GM19438 (cell line): ENCODE data around the gene PSMB3.
"Not testable (repeated sequence)": the region's sequence is repeated elsewhere in the genome, so short reads cannot be mapped to it uniquely, and the experiment has no call there.

Experiments
- ATAC-seq: cut with Tn5 transposase; IDR thresholded peaks from one replicate; pipeline ENCODE4 v1.9.1; 2021; ENCODE audit warnings: low read depth; ENCODE audit not compliant: unreplicated experiment

PSMB3 gene

DNA sequence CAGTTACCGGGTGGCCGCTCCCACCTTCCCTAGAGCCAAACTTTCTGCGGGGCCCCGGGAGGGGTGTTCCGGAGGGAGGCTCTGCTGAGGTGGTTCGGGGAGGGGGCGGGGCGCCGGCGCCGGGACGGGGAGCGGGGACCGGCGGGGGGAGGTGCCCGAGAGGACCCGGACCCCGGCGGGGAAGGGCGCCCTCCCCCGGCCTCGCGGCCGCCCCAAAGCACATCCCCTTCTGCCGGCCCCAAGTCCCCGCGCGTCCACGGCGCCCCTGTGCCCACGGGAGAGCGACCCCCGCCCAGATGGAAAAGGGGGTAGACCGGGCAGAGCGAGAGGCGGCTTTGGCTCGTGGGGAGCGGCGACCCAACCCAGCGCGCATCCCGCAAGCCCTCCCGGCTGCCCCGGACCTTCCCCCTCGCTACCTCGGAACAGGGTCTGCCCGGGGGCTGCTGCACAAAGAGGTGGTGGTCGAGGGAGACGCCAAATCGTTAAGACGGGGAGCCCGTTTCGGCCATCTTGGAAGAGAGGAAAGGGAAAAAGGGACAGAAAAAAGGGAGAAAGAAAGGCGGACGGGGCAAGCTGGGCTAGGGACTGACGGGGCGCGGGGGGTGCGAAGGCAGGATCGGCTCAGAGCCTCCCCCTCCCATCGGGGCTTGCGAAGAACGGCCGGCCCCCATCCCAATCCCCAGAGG, 4.9 kb upstream of the PSMB3 start:
- ATAC-seq = no peak

- no peak for ATAC-seq
These were observed 4.2 kb upstream of the PSMB3 start, which contains the start of gene PCGF2 for GRCh38 chr17:38748149-38748891. Gene PCGF2, minus strand, starts transcription at chr17:38748336. Its CDS starts 7,934 bp downstream, at chr17:38740402.

DNA sequence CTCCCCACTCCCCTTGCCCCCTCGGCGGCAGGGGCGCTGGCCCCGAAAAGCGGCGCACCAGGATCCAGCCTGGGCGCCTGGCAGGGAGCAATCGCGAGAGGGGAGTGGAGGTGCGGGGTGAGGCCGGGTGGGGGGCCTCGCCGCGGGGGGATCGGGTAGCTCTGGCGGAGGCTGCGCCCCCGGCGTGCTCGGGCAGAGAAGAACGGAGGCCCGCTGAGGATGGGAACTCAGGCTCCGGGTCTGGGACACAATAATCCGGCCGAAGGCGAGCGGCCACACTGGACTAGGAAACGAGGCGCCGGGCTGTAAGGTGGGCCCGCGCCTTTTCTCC, 3.7 kb upstream of the PSMB3 start:
- no peak for ATAC-seq

GRCh38 chr17:38749223-38750043, 3.1 kb upstream of the PSMB3 start:
- ATAC-seq = no peak

GRCh38 chr17:38750044-38750311, 2.6 kb upstream of the PSMB3 start:
- ATAC-seq = no peak

DNA sequence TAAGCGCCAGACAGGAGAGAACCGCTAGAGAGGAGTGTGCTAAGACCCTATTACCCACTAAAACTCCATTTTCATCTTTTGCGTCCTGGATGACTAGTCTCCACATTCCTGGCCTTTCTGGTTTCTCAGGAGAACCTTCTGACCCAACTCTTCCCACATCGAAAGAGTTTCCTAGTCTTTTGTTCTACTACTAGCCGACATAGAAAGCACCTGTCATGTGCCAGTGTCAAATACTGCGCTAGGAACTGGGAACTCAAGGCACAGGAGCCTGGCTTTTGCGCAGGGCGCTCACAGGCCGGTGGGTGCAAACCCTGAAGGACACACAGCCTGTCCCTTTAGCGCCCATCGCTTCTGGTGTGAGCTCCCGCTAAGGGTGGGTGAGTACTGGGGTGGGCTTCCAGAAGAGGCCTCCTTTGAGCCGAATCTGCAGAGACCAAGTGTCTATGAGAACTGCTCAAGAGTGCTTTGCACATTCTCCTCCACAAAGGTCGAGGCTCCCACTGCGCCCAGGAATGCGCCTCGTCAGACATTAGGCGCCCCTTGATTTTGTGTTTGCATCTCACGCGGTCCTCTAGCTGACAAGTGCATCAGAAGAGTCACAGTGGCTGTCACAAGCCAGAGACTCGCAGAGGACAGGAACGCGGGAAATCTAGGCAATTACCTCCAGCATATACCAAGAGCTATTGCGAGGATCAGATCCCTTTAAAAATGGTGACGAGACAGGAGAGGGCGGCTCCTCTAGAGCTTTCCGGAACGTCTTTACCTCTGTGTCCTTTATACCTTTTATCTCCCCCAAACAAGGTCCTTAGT, 2.0 kb upstream of the PSMB3 start:
- ATAC-seq = no peak

DNA sequence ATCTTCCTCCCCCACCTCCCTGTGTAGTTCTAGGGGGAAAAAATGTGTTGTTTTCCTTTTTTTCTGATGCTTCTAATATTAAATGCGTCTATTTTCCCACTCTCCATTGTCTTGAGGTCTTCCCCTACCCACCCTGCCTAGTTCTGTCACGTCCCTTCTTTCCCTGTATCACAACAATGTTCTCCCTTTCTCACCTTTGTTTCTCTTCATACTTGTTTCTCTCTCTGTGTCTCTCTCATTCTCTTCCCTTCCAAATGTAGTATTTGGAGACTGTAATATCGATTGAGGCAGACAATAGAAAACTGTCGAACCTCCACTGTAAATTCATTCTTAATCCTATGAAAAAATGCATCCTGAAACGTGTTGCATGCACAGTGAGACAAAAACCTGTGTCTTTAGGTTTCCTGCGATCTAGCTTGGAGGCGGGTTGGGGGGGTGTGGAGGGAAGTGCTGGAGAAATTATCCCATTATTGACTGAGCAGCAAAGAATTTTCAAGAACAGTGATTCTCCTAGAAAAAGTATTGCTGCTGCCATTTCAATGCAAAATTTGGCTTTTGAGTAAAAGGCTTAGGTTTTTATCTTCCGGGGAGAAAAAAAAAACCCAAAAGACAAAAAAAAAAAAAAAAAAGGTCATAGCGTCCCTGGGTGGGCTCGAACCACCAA, 1.3 kb upstream of the PSMB3 start:
- ATAC-seq = no peak

GRCh38 chr17:38751808-38752307, 683 bp upstream of the PSMB3 start:
- no peak for ATAC-seq

DNA sequence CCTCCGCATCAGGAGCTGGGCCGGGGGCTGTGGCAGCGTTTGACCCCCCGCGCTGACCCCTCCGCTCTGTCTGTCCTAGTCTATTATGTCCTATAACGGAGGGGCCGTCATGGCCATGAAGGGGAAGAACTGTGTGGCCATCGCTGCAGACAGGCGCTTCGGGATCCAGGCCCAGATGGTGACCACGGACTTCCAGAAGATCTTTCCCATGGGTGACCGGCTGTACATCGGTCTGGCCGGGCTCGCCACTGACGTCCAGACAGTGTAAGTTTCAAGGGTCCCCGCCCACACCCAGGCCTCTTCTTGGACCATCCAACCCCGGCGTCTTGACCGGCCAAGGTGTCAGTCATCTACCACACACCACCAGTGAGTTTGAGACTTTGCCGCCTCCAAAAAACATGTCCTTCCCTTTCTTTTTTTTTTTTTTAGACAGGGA, 548 bp downstream of the PSMB3 start:
- no peak for ATAC-seq

DNA sequence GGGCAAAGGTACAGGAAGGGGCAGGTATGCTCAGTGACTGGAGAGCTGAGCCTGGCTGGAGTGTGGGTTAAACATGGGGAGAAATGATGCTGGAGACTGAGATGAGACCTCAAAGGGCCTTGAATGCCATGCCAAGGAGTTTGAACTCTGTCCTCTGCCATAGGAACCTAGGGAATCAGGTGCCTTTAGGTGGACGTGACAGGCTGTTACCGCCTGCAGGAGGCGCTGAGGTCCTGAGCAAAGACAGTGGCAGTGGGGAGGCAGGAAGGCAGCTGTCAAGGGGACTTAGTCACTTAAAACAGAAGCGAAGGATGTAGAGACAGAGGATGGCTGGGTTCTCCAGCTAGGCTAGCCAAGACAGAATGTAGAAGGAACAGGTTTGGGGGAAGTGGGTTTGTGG, 9.1 kb downstream of the PSMB3 start:
- no peak for ATAC-seq

DNA sequence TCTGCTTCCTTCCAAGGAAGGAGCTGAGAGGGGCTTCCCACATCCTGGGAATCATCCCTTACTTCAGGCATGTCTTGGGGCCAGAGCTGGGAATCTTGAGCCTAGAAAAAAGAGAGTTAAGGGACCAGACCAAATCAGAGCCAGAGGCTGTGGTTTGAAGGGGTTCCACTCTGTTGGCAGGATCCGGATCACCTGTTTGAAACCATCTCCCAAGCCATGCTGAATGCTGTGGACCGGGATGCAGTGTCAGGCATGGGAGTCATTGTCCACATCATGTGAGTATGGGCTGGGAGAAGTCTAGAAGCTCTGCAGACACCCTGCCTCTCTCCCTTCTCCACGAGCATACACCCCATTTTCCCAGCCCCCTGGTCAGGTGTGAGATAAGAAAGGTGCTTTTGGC, 9.7 kb downstream of the PSMB3 start:
- ATAC-seq = no peak

GRCh38 chr17:38766341-38766740, 13.8 kb downstream of the PSMB3 start:
- ATAC-seq = no peak

DNA sequence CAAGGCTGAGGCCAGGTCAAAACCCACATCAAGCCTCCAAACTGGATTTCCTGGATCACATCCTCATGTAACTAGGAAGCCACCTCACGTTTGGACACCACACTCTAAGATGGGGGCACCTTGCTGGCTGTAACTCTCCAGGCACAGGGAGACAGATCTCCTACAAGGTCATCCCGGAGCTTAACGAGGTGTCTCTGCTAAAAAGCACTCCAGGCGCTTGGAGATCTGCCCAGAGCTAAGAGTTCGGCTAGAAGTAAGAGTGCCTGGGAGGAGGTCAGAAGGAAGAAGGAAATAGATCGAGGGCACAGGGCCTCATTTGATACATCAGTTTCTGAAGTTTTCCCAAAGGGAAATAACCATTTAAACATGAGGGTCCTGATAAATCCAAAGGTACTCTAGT, 15.9 kb downstream of the PSMB3 start:
- ATAC-seq = no peak

DNA sequence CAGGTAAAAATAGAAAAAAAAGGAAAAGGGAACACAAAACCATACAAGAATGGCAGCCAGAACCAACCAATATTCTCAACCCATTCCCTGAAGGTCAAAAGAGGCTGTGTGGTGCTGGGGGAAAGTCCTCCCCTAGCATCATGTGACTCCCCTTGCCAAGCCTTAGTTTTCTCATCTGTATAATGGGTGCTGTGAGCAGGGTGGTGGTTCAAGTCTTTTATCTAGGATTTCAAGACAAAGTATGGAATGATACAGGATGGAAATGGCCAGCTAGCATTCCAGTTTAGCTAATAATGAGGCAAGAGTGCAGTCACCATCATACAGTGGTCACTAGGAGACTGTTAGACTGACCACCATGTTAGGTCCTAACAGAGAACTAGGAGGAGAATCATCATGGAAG, 20.7 kb downstream of the PSMB3 start:
- no peak for ATAC-seq

GRCh38 chr17:38777641-38778250, 25.2 kb downstream of the PSMB3 start:
- ATAC-seq = no peak

DNA sequence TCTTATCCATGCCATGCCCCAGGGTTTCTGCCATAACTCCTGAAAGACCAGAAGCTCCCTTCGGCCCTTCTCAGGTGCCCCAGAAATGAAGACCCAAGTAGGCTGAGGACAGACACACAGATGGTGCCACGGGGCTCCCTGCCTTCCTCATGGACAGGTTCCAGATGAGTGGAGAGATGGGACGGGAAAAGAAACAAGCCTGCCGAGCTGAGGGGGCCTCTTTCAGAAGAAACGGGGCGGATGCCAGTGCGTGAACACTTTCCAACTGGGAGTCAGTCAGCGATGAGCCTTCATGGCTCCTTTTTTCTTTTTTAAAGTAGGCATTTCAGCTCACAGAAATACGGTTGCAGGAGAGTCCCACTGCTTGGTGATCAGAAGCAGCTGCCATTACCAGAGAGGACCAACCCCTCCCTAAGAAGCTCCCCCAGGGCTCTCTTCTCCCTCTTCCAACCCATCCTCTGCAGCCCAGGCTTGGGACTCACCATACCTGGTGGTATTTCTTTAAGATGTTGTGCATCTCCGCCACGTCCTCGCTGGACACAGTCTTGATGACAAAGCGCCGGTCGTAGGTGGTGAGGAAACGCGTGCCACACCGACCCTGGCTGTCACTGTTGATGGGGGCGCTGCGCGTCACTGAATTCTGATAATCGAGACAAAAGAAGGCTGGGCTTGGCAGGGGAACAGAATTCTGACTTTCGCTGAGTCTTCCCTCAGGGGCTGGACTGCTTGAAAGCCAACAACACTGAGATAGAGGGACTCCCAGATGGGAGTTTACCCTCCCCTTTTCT, 27.6 kb downstream of the PSMB3 start:
- ATAC-seq = no peak

- ATAC-seq = no peak
These were observed 30.7 kb downstream of the PSMB3 start for GRCh38 chr17:38783227-38783626.

GRCh38 chr17:38786372-38786771, 33.8 kb downstream of the PSMB3 start:
- ATAC-seq = no peak

- not testable (repeated sequence) for ATAC-seq
These were observed 35.5 kb downstream of the PSMB3 start for GRCh38 chr17:38787999-38788398.
